ENCODE measurements around the gene GALNT14. TPM values are rescaled to one million over a fixed set of nuclear protein-coding genes. Genes with fewer than 3 reads are reported as not detected.

Gene GALNT14
- total and polyA plus RNA-seq, 10 donors = 2.7 to 18.5 (median 4.5) TPM

DNA sequence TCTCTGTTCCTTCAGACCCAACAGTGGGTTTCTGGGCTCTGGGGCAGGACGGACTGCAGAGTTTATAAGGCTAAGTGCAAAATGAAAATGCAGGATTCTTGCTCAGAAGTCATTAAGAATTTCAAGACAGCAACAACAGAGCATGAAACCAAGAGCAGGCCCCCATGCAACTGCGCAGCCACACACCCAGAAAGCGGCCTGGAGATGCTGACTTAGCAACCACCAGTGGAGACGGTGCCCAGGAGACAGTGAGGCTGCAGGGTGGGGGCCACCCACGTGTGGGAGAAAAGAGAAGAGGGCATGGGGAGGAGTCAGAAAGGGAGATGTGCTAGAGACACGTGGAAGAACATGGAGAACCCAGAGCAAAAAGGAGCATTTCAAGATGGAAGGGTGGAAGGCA is 66.5 kb downstream of the GALNT14 start:
- Histone ChIP-seq H3K4me3 (no peak overlapping the region), H3K27ac (no peak overlapping the region), H3K9me3 (no peaks in the 10 kb centered on the region), H3K27me3 (replicated peaks in 1 of 7) (no peaks in the 10 kb centered on the region), H3K4me1 (no peaks in the 10 kb centered on the region), H3K36me3 (no peaks in the 10 kb centered on the region)
- TF ChIP-seq POLR2AphosphoS5 (IDR thresholded peaks at IDR 0.05) (no peak), POLR2A (IDR thresholded peaks at IDR 0.05) (no peak), CTCF (IDR thresholded peaks at IDR 0.05 in 8 of 11, conservative IDR thresholded peaks at IDR 0.05 in 3 of 11) (no peak)
- WGBS, 5 donors = 67 to 84% (median 77%) methylated on average over 6 of the region's 6 CpGs
- intact Hi-C loops (cut with DNase I; ENCODE audit: low total_unique reads) = no loop called here
- DNase-seq = no peak

DNA sequence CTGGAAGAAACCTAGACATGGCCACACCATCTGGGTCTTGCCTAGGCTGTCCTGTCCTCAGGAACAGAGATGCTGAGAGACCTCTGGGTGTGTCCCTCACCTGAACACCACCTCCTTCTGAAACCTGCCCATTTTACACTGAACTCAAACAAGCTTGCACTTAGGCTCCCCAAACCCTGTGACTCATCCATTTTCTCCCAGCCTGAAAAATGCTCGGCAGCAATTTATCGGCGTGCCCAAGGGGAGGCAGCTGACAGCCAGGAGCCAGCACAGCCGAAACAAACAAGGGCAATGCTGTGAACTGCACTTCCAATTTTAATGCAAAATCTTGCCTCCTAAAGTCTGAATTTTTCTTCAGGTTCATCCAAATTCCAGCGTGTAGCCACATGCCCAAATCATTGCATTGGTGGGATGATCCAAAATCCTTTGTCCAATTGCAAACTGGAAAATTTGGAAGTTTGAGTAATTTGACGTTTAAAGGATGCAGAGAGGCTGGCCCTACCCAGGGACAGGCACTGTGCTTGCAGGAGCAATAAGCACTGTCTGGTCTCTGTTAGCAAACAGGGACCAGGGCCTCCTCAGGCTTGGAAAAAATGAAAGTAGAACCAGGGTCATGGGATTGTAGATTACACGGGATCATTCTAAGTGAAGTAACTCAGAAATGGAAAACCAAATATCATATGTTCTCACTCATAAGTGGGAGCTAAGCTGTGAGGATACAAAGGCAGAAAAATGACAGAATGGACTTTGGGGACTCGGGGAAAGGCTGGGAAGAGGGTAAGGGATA is 67.7 kb downstream of the GALNT14 start:
- Histone ChIP-seq H3K9me3 (no peaks in the 10 kb centered on the region), H3K36me3 (no peaks in the 10 kb centered on the region), H3K4me3 (no peak overlapping the region), H3K27me3 (replicated peaks in 1 of 7) (no peaks in the 10 kb centered on the region), H3K27ac (no peak overlapping the region), H3K4me1 (no peaks in the 10 kb centered on the region)
- TF ChIP-seq CTCF (IDR thresholded peaks at IDR 0.05 in 8 of 11, conservative IDR thresholded peaks at IDR 0.05 in 3 of 11) (no peak), POLR2AphosphoS5 (IDR thresholded peaks at IDR 0.05) (no peak)
- DNase-seq = no peak
- intact Hi-C loops (cut with DNase I; ENCODE audit: low total_unique reads) = no loop called here
- WGBS, 5 donors = 86 to 93% (median 90%) methylated on average over 8 of the region's 8 CpGs

DNA sequence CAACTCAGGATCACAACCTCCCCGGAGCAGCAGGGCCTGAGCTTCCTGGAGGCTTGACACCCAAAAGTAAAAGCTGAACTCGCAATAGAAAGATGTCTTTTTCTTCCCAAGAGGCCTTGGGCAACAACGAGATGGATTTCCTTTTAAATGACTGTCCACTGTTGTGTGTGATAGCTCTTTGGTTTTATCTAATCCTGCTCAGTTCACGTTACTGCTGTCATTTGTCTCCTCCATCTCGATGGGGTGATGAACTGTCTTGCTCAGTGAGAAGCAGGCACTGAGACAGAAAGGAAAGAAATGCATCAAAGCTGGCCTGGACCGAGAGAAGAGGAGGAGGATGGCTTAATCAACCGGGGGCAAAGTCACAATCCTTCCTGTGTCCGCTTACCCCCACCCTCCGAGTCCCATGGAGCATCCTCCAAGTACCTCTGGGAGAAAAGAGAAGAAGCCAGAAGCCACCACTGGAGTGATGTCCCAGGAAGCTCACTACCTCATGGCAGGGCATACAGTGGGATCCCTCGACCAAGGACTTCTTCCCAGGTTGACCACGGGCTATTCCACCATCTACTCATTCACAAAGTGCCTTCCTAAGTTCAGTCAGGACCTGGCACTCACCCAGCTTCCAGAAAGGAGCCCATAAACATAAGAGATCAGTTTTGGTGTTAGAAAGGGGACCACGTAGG is 68.5 kb downstream of the GALNT14 start:
- 72 to 85% (median 77%) methylated on average over 12 of the region's 12 CpGs for WGBS, 5 donors
- H3K4me1 ChIP-seq = no peaks in the 10 kb centered on the region
- H3K27ac ChIP-seq = no peak overlapping the region
- H3K9me3 ChIP-seq = no peaks in the 10 kb centered on the region
- H3K36me3 ChIP-seq = no peaks in the 10 kb centered on the region
- intact Hi-C loops (cut with DNase I; ENCODE audit: low total_unique reads) = no loop called here
- H3K27me3 ChIP-seq (replicated peaks in 1 of 7) = no peaks in the 10 kb centered on the region
- no peak for DNase-seq
- TF ChIP-seq POLR2AphosphoS5 (IDR thresholded peaks at IDR 0.05) (no peak), CTCF (IDR thresholded peaks at IDR 0.05 in 8 of 11, conservative IDR thresholded peaks at IDR 0.05 in 3 of 11) (no peak), POLR2A (IDR thresholded peaks at IDR 0.05) (no peak)
- H3K4me3 ChIP-seq = no peak overlapping the region

DNA sequence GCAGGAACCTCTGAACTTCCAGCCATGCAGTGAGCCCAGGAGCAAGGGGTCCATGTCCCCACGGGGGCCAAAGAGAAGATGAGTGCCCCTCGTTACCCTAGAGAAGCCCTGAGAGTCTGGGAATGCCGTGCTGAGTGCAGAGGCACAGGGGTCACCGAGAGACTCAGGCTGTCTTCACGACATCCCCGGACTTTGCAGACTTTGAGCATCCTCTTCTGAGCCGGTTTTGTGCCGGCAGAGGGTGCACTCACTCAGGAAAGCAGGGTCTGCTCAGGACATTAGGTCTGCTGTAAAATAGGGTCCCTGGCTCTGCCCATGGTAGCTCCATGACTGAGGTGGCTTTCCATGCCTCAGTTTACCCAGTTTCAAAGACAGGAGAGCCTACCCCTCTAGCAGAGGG is 71.0 kb downstream of the GALNT14 start:
- Histone ChIP-seq H3K9me3 (peaks cover 0 to 3% (median 0%) of the 10 kb centered on the region in 8 donors), H3K4me3 (no peak overlapping the region), H3K4me1 (no peaks in the 10 kb centered on the region), H3K27me3 (replicated peaks in 1 of 7) (no peaks in the 10 kb centered on the region), H3K27ac (no peak overlapping the region), H3K36me3 (no peaks in the 10 kb centered on the region)
- 54 to 90% (median 82%) methylated on average over 8 of the region's 8 CpGs for WGBS, 5 donors
- intact Hi-C loops (cut with DNase I; ENCODE audit: low total_unique reads) = no loop called here
- no peak for DNase-seq
- TF ChIP-seq CTCF (IDR thresholded peaks at IDR 0.05 in 8 of 11, conservative IDR thresholded peaks at IDR 0.05 in 3 of 11) (no peak), POLR2AphosphoS5 (IDR thresholded peaks at IDR 0.05) (no peak), POLR2A (IDR thresholded peaks at IDR 0.05) (no peak)
